ENCODE measurements around the gene RACGAP1. TPM values are rescaled to one million over a fixed set of nuclear protein-coding genes. Genes with fewer than 3 reads are reported as not detected.

The RACGAP1 gene
- total RNA-seq, 4 donors from 2014 or later: 4.0 to 7.2 (median 6.2) TPM

- Histone ChIP-seq H3K27ac (no peak overlapping the region), H3K36me3 (no peaks in the 10 kb centered on the region), H3K4me3 (replicated peaks in 1 of 3) (no peak overlapping the region), H3K27me3 (no peaks in the 10 kb centered on the region), H3K4me1 (peaks cover 0 to 7% of the 10 kb centered on the region in 2 donors), H3K9me3 (no peaks in the 10 kb centered on the region)
- TF ChIP-seq, protein P1, sequence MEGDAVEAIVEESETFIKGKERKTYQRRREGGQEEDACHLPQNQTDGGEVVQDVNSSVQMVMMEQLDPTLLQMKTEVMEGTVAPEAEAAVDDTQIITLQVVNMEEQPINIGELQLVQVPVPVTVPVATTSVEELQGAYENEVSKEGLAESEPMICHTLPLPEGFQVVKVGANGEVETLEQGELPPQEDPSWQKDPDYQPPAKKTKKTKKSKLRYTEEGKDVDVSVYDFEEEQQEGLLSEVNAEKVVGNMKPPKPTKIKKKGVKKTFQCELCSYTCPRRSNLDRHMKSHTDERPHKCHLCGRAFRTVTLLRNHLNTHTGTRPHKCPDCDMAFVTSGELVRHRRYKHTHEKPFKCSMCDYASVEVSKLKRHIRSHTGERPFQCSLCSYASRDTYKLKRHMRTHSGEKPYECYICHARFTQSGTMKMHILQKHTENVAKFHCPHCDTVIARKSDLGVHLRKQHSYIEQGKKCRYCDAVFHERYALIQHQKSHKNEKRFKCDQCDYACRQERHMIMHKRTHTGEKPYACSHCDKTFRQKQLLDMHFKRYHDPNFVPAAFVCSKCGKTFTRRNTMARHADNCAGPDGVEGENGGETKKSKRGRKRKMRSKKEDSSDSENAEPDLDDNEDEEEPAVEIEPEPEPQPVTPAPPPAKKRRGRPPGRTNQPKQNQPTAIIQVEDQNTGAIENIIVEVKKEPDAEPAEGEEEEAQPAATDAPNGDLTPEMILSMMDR (IDR thresholded peaks at IDR 0.05): no peak
- TF ChIP-seq POLR2A (IDR thresholded peaks at IDR 0.05): no peak
- intact Hi-C loops (cut with DNase I): no loop called here
- DNase-seq: no peak
- WGBS, 2 donors: 93 to 98% methylated on average over 3 of the region's 3 CpGs
Measured at GRCh38 chr12:49949866-49950265, 75.4 kb downstream of the RACGAP1 start.

DNA sequence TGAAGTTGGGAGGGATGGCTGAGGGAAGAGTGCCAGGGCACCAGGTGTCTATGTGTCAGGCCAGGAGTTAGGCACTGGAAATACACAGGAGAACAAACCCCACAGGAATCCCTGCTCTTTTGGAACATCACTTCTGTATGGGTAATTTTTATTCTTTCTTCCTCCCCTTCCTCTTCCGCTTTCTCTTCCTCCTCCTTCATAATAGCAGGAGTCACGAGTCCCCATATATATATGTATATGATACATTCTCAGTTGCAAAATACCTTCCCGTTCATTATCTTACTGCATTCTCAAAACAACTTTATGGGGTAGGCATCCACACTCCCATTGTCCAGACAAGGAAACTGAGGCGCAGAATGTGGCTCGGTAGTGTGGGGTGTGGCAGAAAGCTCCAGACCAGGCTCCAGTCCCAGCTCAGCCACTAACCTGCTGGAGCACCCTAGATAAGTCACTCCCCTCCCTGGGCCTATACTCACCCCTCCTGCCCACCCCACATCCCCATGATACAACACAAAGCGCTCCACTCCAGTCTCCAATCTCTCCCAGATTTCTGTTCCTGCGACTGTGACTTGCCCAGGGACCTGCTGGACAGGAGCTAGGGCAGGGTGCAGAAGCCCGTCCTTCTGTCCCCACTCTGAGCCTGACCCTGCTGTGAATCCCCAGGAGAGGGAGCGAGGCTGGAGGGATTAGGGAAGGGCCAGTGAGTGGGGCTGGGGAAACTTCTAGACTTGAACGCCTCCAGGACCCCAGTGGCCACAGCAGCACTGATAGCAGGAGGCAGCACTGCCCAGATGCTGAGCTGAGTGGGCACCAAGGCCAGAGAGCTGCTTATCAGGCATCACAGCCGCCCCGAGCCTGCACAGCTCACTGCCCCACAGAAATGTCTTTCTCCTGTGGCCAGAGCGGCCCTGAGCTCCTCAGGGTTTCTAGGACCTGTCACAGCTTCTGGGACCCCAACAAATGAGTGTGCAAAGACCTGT is 76.1 kb downstream of the RACGAP1 start:
- H3K36me3 ChIP-seq: no peaks in the 10 kb centered on the region
- H3K27me3 ChIP-seq: no peaks in the 10 kb centered on the region
- H3K9me3 ChIP-seq: no peaks in the 10 kb centered on the region
- no peak for TF ChIP-seq POLR2A (IDR thresholded peaks at IDR 0.05)
- H3K4me1 ChIP-seq: peaks cover 0 to 7% of the 10 kb centered on the region in 2 donors
- 85 to 86% methylated on average over 13 of the region's 13 CpGs for WGBS, 2 donors
- H3K27ac ChIP-seq: no peak overlapping the region
- H3K4me3 ChIP-seq (replicated peaks in 1 of 3): no peak overlapping the region
- no peak for DNase-seq
- intact Hi-C loops (cut with DNase I): no loop called here

DNA sequence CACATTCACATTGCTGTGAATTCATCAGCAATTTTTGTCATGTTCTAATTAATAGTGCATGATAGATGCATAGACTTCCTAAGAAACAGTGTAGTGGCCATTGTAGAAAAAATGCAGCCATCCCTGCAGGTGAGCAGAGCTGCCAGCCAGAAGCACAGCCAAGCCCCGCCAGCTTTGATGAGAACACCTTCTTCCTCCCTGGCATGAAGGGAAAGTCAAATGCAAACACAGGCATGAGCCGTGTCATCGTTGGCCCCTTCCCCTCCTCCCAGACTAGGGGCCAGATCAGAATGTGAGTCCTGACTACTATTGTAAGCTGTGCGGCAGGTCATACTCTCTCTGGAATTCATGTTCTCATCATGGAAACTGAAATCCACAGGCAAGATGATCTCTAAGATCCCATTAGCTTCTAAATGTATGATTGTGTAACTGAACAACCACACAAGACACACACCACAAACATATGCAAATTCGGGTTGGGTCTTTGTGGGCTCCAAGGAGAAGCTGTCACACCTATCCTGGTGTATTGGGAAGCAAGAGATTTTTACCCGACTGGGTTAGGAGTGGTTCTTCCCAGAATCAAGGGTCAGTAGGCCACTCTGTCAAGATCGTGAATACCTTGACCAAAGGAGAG is 77.6 kb downstream of the RACGAP1 start:
- no peaks in the 10 kb centered on the region for H3K36me3 ChIP-seq
- WGBS, 2 donors: 71 to 75% methylated on average over 7 of the region's 7 CpGs
- no peak overlapping the region for H3K4me3 ChIP-seq (replicated peaks in 1 of 3)
- no peaks in the 10 kb centered on the region for H3K27me3 ChIP-seq
- intact Hi-C loops (cut with DNase I): no loop called here
- H3K27ac ChIP-seq: no peak overlapping the region
- H3K9me3 ChIP-seq: no peaks in the 10 kb centered on the region
- no peak for TF ChIP-seq POLR2A (IDR thresholded peaks at IDR 0.05)
- TF ChIP-seq, protein P1 (IDR thresholded peaks at IDR 0.05): no peak
- peaks cover 8 to 20% of the 10 kb centered on the region in 2 donors for H3K4me1 ChIP-seq
- no peak for DNase-seq

GRCh38 chr12:49946497-49946896 is 78.8 kb downstream of the RACGAP1 start:
- Histone ChIP-seq H3K27ac (no peak overlapping the region), H3K9me3 (no peaks in the 10 kb centered on the region), H3K4me3 (replicated peaks in 1 of 3) (no peak overlapping the region), H3K4me1 (peaks cover 8 to 25% of the 10 kb centered on the region in 2 donors), H3K36me3 (no peaks in the 10 kb centered on the region), H3K27me3 (no peaks in the 10 kb centered on the region)
- intact Hi-C loops (cut with DNase I): no loop called here
- TF ChIP-seq, protein P1 (IDR thresholded peaks at IDR 0.05): no peak
- no peak for TF ChIP-seq POLR2A (IDR thresholded peaks at IDR 0.05)
- no peak for DNase-seq
- WGBS, 2 donors: 67 to 71% methylated on average over 3 of the region's 3 CpGs

DNA sequence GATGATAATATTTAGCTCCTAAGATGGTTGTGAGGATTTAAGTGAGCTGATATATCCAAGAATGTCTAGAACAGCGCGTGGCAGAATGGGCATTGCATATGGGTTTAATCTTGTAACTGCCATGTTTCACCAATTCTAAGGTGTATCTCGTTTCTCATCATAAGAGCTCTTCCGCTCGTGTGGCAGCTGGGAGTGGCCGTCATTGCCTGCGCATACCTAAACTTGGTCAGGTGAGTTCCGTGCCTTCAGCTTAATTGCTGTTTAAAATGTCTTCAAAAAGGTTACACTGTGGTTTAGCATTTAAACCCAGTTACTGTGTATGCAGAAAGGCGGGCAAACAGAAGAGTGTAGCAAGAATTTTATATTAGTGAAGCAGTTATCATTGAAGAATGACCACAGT is 79.2 kb downstream of the RACGAP1 start:
- peaks cover 8 to 25% of the 10 kb centered on the region in 2 donors for H3K4me1 ChIP-seq
- H3K4me3 ChIP-seq (replicated peaks in 1 of 3): no peak overlapping the region
- H3K27ac ChIP-seq: no peak overlapping the region
- H3K36me3 ChIP-seq: no peaks in the 10 kb centered on the region
- TF ChIP-seq POLR2A (IDR thresholded peaks at IDR 0.05): no peak
- TF ChIP-seq, protein P1 (IDR thresholded peaks at IDR 0.05): no peak
- intact Hi-C loops (cut with DNase I): no loop called here
- H3K27me3 ChIP-seq: no peaks in the 10 kb centered on the region
- DNase-seq: no peak
- no peaks in the 10 kb centered on the region for H3K9me3 ChIP-seq
- 88 to 89% methylated on average over 9 of the region's 9 CpGs for WGBS, 2 donors
